Lower leg skin (tissue), 3 donors: ENCODE results near the gene NR5A2.

ENCODE experiments used
- POLR2A ChIP-seq, 2 donors: fragments of 450-650 bp; IDR thresholded peaks; one replicate each; pipeline ENCODE4 v1.6.1; 2016 to 2017; ENCODE audit warnings: antibody characterized with exemption in 2 of 2, mild to moderate bottlenecking in 1 of 2, moderate library complexity in 1 of 2
- TF ChIP-seq, protein P1 (sequence below), 3 donors: fragments of 450-650 bp; IDR thresholded peaks; one replicate each; pipeline ENCODE4 v1.5.1; 2016; ENCODE audit warnings: antibody characterized with exemption in 3 of 3, mild to moderate bottlenecking in 3 of 3, moderate library complexity in 2 of 3

- TF ChIP-seq, protein P1, sequence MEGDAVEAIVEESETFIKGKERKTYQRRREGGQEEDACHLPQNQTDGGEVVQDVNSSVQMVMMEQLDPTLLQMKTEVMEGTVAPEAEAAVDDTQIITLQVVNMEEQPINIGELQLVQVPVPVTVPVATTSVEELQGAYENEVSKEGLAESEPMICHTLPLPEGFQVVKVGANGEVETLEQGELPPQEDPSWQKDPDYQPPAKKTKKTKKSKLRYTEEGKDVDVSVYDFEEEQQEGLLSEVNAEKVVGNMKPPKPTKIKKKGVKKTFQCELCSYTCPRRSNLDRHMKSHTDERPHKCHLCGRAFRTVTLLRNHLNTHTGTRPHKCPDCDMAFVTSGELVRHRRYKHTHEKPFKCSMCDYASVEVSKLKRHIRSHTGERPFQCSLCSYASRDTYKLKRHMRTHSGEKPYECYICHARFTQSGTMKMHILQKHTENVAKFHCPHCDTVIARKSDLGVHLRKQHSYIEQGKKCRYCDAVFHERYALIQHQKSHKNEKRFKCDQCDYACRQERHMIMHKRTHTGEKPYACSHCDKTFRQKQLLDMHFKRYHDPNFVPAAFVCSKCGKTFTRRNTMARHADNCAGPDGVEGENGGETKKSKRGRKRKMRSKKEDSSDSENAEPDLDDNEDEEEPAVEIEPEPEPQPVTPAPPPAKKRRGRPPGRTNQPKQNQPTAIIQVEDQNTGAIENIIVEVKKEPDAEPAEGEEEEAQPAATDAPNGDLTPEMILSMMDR (IDR thresholded peaks at IDR 0.05): no peak
- TF ChIP-seq POLR2A (IDR thresholded peaks at IDR 0.05): no peak
These were observed 7.4 kb downstream of the NR5A2 start for GRCh38 chr1:200034761-200035396.
